Astrocyte (in vitro differentiated cells and primary cell): Measurements from ENCODE around the gene KIFC1. TPM values are rescaled to one million over a fixed set of nuclear protein-coding genes. Genes with fewer than 3 reads are reported as not detected.
"Not testable (repeated sequence)": the region's sequence is repeated elsewhere in the genome, so short reads cannot be mapped to it uniquely, and the experiment has no call there.

Experiments used
- DNase-seq: peaks from one replicate; pipeline ENCODE4 v3.0.0-alpha.2; 2010; ENCODE audit warnings: low read depth
- FAIRE-seq: peaks from 2 replicates; lab custom pipeline; 2011; peaks lifted over from hg19 to GRCh38; lab: Jason Lieb, UNC
- H2AFZ ChIP-seq: 2 replicates; pipeline ENCODE4 v1.6.0; 2012; ENCODE audit warnings: low read depth, low read length, inconsistent platforms
- H3K27ac ChIP-seq: 2 replicates; pipeline ENCODE4 v1.5.1; 2011; ENCODE audit warnings: low read depth, low read length, inconsistent platforms
- H3K27me3 ChIP-seq: 2 replicates; pipeline ENCODE4 v1.6.0; 2011; ENCODE audit warnings: low read length, inconsistent platforms; ENCODE audit not compliant: insufficient read depth
- H3K36me3 ChIP-seq: 2 replicates; pipeline ENCODE4 v1.5.1; 2011; ENCODE audit warnings: low read length, inconsistent platforms; ENCODE audit not compliant: insufficient read depth
- H3K4me1 ChIP-seq: 2 replicates; pipeline ENCODE4 v1.5.1; 2011; ENCODE audit warnings: low read length, inconsistent platforms; ENCODE audit not compliant: insufficient read depth
- H3K4me2 ChIP-seq: 2 replicates; pipeline ENCODE4 v1.6.0; 2012; ENCODE audit warnings: low read length, inconsistent platforms
- H3K4me3 ChIP-seq: 2 replicates; pipeline ENCODE4 v1.5.1; 2011; ENCODE audit warnings: low read depth, mild to moderate bottlenecking, low read length, inconsistent platforms; ENCODE audit not compliant: insufficient read depth
- H3K79me2 ChIP-seq: 2 replicates; pipeline ENCODE4 v1.6.0; 2012; ENCODE audit warnings: mild to moderate bottlenecking, low read length, inconsistent platforms; ENCODE audit not compliant: insufficient read depth
- H3K9ac ChIP-seq: 2 replicates; pipeline ENCODE4 v1.6.0; 2012; ENCODE audit warnings: mild to moderate bottlenecking, low read length, inconsistent platforms
- H3K9me3 ChIP-seq: 2 replicates; pipeline ENCODE4 v1.5.1; 2012; ENCODE audit warnings: low read depth, mild to moderate bottlenecking, low read length, inconsistent platforms; ENCODE audit not compliant: insufficient read depth
- H4K20me1 ChIP-seq: 2 replicates; pipeline ENCODE4 v1.6.0; 2012; ENCODE audit warnings: low read length, inconsistent platforms; ENCODE audit not compliant: insufficient read depth
- H3K27ac Mint-ChIP-seq: one replicate; pipeline ENCODE4 v1.8.0; 2021; ENCODE audit warnings: mild to moderate bottlenecking, mixed read lengths; ENCODE audit not compliant: unreplicated experiment
- H3K27me3 Mint-ChIP-seq: one replicate; pipeline ENCODE4 v1.8.0; 2021; ENCODE audit warnings: low read depth, mixed read lengths; ENCODE audit not compliant: unreplicated experiment
- H3K36me3 Mint-ChIP-seq: one replicate; pipeline ENCODE4 v1.8.0; 2021; ENCODE audit warnings: low read depth, mixed read lengths; ENCODE audit not compliant: unreplicated experiment
- H3K4me1 Mint-ChIP-seq: one replicate; pipeline ENCODE4 v1.8.0; 2021; ENCODE audit warnings: low read depth, mixed read lengths; ENCODE audit not compliant: unreplicated experiment
- H3K4me3 Mint-ChIP-seq: one replicate; pipeline ENCODE4 v1.8.0; 2021; ENCODE audit warnings: mild to moderate bottlenecking, moderate library complexity, mixed read lengths; ENCODE audit not compliant: unreplicated experiment
- H3K9me3 Mint-ChIP-seq: one replicate; pipeline ENCODE4 v1.8.0; 2021; ENCODE audit warnings: mild to moderate bottlenecking, mixed read lengths; ENCODE audit not compliant: unreplicated experiment
- EZH2 ChIP-seq: IDR thresholded peaks from 2 replicates; pipeline ENCODE4 v1.6.1; 2012; ENCODE audit warnings: mild to moderate bottlenecking, low read length, inconsistent platforms; ENCODE audit not compliant: insufficient read depth
- total RNA-seq: library from RNA; stranded (reverse); gene quantifications from 2 replicates; pipeline ENCODE4 v1.2.1, GENCODE V29; 2021
- TF ChIP-seq, protein P1 (sequence below): IDR thresholded peaks from 2 replicates; pipeline ENCODE4 v1.5.1; 2011; ENCODE audit warnings: low read depth, mild to moderate bottlenecking, inconsistent platforms, low read length, moderate library complexity; ENCODE audit not compliant: insufficient read depth

The KIFC1 gene
- total RNA-seq, 1 donor from 2014 or later, result 4.2 TPM

DNA sequence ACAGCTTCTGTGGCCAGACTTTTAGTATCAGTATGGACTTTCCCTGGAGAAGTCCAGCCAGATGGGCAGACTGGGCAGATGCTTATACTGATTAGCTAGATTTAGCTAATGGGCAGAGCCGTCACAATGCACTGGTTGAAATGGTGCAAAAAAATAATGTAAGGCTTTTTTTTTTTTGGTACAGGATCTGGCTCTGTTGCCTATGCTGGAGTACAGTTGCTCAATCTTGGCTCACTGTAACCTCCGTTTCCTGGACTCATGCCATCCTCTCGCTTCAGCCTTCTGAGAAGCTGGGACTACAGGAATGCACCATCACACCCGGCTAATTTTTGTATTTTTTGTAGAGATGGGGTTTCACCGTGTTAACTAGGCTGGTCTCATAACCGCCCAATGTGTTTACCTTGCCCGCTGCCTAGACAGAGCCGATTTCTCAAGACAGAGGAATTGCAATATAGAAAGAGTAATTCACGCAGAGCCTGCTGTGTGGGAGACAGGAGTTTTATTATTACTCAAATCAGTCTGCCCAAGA lies 16.4 kb upstream of the KIFC1 start:
- no peak for TF ChIP-seq EZH2
- TF ChIP-seq, protein P1, sequence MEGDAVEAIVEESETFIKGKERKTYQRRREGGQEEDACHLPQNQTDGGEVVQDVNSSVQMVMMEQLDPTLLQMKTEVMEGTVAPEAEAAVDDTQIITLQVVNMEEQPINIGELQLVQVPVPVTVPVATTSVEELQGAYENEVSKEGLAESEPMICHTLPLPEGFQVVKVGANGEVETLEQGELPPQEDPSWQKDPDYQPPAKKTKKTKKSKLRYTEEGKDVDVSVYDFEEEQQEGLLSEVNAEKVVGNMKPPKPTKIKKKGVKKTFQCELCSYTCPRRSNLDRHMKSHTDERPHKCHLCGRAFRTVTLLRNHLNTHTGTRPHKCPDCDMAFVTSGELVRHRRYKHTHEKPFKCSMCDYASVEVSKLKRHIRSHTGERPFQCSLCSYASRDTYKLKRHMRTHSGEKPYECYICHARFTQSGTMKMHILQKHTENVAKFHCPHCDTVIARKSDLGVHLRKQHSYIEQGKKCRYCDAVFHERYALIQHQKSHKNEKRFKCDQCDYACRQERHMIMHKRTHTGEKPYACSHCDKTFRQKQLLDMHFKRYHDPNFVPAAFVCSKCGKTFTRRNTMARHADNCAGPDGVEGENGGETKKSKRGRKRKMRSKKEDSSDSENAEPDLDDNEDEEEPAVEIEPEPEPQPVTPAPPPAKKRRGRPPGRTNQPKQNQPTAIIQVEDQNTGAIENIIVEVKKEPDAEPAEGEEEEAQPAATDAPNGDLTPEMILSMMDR, result no peak
- peak overlapping the region; percentile 31 for H2AFZ ChIP-seq
- H3K4me2 ChIP-seq, result peak overlapping the region; percentile 58

DNA sequence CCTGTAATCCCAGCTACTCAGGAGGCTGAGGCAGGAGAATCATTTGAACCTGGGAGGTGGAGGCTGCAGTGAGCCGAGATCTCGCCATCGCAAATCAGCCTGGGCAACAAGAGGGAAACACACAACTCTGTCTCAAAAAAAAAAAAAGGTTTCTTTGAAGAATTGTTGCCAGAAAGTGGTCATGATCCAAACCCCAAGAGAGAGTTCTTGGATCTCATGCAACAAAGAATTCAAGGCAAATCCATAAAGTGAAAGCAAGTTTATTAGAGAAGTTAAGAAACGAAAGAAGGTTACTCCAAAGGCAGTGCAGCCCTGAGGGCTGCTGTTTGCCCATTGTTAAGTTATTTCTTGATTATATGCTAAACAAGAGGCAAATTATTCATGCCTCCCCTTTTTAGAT lies 14.5 kb upstream of the KIFC1 start:
- no peaks in the 10 kb centered on the region for H3K79me2 ChIP-seq
- no peak for DNase-seq
- no peaks in the 10 kb centered on the region for H3K4me1 Mint-ChIP-seq
- H3K9me3 Mint-ChIP-seq, result no peaks in the 10 kb centered on the region
- H3K36me3 ChIP-seq, result no peaks in the 10 kb centered on the region
- no peak for FAIRE-seq
- H3K4me3 Mint-ChIP-seq, result no peak overlapping the region
- H3K4me3 ChIP-seq, result no peak overlapping the region
- no peak for TF ChIP-seq EZH2
- no peaks in the 10 kb centered on the region for H3K9me3 ChIP-seq
- H3K27ac Mint-ChIP-seq, result no peak overlapping the region
- no peaks in the 10 kb centered on the region for H4K20me1 ChIP-seq
- no peaks in the 10 kb centered on the region for H3K27me3 ChIP-seq
- no peak overlapping the region for H3K27ac ChIP-seq
- no peak overlapping the region for H2AFZ ChIP-seq
- no peaks in the 10 kb centered on the region for H3K36me3 Mint-ChIP-seq
- H3K4me1 ChIP-seq, result peaks cover 5% of the 10 kb centered on the region
- no peak overlapping the region for H3K9ac ChIP-seq
- no peak overlapping the region for H3K4me2 ChIP-seq
- peaks cover 5% of the 10 kb centered on the region for H3K27me3 Mint-ChIP-seq

More for the DNA sequence above, 16.4 kb upstream of the KIFC1 start:
- H4K20me1 ChIP-seq, result no peaks in the 10 kb centered on the region
- H3K9me3 ChIP-seq, result no peaks in the 10 kb centered on the region
- H3K36me3 ChIP-seq, result no peaks in the 10 kb centered on the region
- Mint-ChIP-seq H3K4me3 (no peak overlapping the region), H3K9me3 (no peaks in the 10 kb centered on the region), H3K4me1 (no peaks in the 10 kb centered on the region), H3K27ac (no peak overlapping the region), H3K36me3 (no peaks in the 10 kb centered on the region), H3K27me3 (peaks cover 3% of the 10 kb centered on the region)
- FAIRE-seq (no peak), DNase-seq (peak; percentile 79)
- H3K9ac ChIP-seq, result no peak overlapping the region
- peaks cover 5% of the 10 kb centered on the region for H3K4me1 ChIP-seq
- H3K79me2 ChIP-seq, result no peaks in the 10 kb centered on the region
- H3K27me3 ChIP-seq, result no peaks in the 10 kb centered on the region
- H3K4me3 ChIP-seq, result no peak overlapping the region
- no peak overlapping the region for H3K27ac ChIP-seq

DNA sequence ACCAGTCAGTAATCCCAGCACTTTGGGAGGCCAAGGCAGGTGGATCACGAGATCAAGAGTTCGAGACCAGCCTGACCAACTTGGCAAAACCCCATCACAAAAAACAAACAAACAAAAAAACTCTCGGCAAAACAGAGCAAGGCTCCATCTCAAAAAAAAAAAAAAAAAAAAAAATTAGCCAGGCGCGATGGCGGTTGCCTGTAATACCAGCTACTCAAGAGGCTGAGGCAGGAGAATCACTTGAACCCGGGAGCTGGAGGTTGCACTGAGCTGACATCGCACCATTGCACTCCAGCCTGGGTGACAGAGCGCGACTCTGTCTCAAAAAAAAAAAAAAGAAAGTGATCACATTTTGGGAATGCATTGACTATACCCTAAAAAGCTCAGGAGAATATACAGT lies 12.4 kb upstream of the KIFC1 start:
- FAIRE-seq, result not testable (repeated sequence)

More for the DNA sequence above, 12.4 kb upstream of the KIFC1 start:
- not testable (repeated sequence) for H3K36me3 ChIP-seq, H3K4me1 Mint-ChIP-seq, H3K36me3 Mint-ChIP-seq, H3K9me3 Mint-ChIP-seq, H3K27me3 Mint-ChIP-seq, H3K27ac ChIP-seq, H3K79me2 ChIP-seq, H3K4me3 ChIP-seq, H3K27ac Mint-ChIP-seq, H2AFZ ChIP-seq, H4K20me1 ChIP-seq, H3K4me1 ChIP-seq, H3K27me3 ChIP-seq, H3K4me3 Mint-ChIP-seq, DNase-seq, H3K9ac ChIP-seq, H3K9me3 ChIP-seq, H3K4me2 ChIP-seq
